Fibroblast of peridontal ligament (primary cell): ENCODE results near the gene TULP1.

Experiments used
- DNase-seq: peaks from one replicate; pipeline ENCODE4 v3.0.0-alpha.2; 2010; ENCODE audit errors: extremely low read depth

Gene TULP1

GRCh38 chr6:35465646-35466045, 47.0 kb downstream of the TULP1 start:
- DNase-seq = no peak

GRCh38 chr6:35463292-35463691, 49.4 kb downstream of the TULP1 start:
- no peak for DNase-seq

GRCh38 chr6:35461270-35461669, 51.4 kb downstream of the TULP1 start:
- no peak for DNase-seq

GRCh38 chr6:35457907-35458306, 54.8 kb downstream of the TULP1 start:
- DNase-seq = no peak

GRCh38 chr6:35454391-35455110, 58.1 kb downstream of the TULP1 start:
- peak; percentile 58 for DNase-seq

- DNase-seq = no peak
Observed at GRCh38 chr6:35453236-35453635, 59.5 kb downstream of the TULP1 start.

DNA sequence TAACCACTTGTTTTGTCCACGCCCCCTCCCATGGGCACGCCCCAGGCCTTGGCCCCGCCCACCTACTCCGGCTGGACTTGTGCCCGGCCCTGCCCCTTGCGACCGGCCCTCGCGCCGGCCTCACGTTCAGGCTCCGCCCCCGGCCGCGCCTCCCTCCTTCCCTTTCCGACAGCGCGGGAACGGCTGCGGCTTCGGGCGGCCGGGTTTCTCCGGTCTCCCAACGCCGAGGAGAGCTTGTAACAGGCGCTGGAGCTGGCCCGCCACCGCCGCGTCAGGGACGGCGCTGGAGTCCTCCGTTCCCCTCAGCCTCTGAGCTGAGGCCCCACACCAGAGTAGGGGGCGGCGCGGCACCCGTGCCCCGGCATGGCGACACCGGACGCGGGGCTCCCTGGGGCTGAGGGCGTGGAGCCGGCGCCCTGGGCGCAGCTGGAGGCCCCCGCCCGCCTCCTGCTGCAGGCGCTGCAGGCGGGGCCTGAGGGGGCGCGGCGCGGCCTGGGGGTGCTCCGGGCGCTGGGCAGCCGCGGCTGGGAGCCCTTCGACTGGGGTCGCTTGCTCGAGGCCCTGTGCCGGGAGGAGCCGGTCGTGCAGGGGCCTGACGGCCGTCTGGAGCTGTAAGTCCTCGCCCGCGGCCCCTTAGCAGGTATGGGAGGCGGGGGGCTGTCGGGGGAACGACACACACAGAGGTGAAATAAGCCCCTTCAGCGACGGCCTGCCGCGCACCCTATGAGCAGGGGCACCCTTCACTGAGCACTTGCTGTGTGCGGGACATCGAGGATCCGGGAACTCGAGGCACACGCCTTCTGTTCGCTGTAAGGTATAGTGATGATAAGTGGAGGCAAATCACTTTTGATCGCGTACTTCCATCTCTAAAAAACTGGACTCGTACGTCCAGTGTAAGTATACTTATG, 60.3 kb downstream of the TULP1 start, which contains the start of gene FANCE:
Gene FANCE, plus strand, starts transcription at position 156 of the 908 bp plus-strand sequence. Its CDS starts 208 bp downstream, at position 364.
- peak; percentile 82 for DNase-seq

- no peak for DNase-seq
Observed at GRCh38 chr6:35451354-35452182, 61.1 kb downstream of the TULP1 start.

- peak; percentile 77 for DNase-seq
Observed at GRCh38 chr6:35449287-35449881, 63.3 kb downstream of the TULP1 start.

DNA sequence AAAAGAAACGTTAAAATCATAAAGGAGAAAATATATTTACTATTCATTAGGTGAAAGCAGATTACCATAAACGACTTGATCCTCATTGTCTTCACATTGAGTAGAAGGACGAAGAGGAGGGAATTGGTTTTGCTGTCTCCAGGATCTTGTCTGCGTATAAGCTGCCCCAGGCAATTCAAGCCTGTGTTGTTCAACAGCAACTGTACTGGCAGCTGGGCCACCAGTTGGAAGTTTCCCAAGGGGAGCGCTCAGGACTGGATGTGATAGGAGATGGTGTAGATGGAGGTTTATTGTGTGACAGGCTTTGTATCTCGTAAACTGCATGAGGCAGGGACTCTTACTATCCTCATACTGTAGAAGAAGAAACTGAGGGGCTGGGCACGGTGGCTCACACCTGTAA, 64.5 kb downstream of the TULP1 start:
- no peak for DNase-seq
